GM18508 (cell line): ENCODE results near the gene DUSP5.
"Not testable (repeated sequence)": the region's sequence is repeated elsewhere in the genome, so short reads cannot be mapped to it uniquely, and the experiment has no call there.

Source experiments
- ATAC-seq: cut with Tn5 transposase; IDR thresholded peaks from one replicate; pipeline ENCODE4 v1.9.1; 2021; ENCODE audit warnings: moderate number of reproducible peaks; ENCODE audit not compliant: insufficient read depth, unreplicated experiment

The DUSP5 gene

DNA sequence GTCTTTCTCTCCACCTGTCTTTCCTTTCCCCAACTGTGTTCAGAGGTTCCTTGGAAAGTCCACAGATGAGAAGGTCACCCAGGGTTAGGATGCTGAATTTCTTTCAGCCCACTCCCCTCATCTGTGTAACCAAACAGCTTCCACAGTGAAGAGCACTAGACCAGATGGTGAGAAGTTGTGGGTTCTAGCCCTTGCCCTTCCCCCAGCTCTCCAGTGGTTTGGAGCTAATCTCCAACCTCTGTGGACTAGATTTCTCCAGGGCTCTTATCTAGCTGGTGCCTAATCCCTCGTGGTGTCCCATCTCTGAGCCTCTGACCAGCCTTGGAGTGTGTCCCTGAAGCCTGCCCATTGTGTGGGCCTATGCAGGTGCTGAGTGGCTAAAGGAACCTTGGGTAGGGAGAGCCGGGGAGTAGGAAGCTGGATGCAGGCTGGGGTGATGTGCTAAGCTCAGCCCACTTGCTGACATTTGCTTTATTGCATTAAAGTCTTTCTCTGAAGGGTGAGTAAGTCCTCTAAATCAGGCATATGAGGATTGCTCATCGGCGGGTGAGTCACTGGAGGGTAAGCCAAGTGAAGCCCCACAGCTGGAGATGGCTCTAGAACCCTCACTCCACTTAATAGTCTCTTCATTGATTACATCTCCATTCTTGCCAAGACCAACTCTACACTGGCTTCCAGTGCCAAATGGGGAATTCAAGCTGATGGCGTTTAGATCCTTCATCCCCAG lies 14.9 kb downstream of the DUSP5 start:
- no peak for ATAC-seq

GRCh38 chr10:110513949-110514348 lies 16.2 kb downstream of the DUSP5 start:
- ATAC-seq, result no peak

DNA sequence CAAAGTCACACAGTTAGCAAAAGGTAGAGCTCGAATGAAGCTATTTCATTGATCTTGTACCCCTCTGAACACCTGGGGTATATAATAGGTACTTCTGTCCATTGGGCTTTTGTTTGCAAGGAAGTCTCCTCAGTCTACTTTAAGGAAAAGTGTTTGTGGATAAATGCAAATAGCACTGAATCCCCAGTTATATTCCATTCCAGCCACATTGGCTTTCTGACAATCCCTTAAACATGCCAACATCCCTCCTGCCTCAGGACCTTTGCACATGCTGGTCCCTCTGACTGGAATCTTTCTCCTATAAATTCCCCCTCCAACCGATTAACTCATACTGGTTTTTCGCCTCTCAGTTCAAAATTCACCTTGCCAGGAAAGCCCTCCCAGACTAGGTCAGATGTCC lies 17.1 kb downstream of the DUSP5 start:
- ATAC-seq, result no peak

GRCh38 chr10:110516815-110517492 lies 19.2 kb downstream of the DUSP5 start:
- ATAC-seq, result no peak

DNA sequence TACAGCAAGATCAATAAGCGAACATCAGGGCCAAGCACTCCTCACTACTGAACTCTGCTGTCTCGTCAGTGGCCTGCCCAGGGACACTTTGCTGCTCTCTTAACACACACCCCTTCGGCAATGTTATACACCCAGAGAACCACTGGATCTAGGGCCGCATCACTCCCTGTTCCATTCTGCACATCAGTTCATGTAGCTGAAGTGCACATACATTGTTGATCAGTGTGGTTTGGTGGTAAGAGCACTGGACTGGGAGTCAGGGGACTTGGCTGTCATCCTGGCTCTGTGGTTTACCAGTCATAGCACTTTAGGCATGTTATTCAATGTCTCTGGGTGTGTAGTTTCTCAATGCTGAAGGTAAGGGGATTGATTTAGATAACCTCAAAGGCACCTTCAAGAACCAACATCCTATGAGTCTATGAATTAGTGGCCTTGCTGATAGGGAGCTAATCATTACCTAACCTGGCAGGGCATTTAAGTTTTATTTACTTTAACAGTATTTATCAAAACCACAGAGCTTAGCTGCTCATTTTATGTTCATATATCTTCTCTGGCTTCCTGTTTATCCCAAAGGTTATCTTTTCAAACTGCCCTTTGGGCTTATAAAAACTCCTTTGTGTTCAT lies 24.8 kb downstream of the DUSP5 start:
- no peak for ATAC-seq

DNA sequence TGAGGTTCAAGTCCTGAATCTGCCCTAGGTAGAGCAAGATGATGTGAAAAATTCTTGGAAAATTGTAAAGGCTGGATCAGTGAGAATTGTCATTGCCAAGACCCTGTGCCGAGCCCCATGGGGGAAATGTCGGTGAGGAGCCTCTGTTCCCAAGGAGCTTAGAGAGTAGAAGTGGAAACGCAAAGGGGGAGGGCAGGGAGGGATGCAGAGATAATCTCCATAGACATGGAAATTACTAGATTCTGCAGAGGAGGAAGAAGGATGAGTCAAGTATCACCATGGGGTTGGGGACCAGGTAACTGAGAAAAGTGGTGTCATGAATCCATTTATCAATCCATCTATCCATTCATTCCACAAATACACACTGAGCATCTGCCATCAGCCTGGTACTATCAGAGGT lies 26.0 kb downstream of the DUSP5 start:
- ATAC-seq, result no peak

DNA sequence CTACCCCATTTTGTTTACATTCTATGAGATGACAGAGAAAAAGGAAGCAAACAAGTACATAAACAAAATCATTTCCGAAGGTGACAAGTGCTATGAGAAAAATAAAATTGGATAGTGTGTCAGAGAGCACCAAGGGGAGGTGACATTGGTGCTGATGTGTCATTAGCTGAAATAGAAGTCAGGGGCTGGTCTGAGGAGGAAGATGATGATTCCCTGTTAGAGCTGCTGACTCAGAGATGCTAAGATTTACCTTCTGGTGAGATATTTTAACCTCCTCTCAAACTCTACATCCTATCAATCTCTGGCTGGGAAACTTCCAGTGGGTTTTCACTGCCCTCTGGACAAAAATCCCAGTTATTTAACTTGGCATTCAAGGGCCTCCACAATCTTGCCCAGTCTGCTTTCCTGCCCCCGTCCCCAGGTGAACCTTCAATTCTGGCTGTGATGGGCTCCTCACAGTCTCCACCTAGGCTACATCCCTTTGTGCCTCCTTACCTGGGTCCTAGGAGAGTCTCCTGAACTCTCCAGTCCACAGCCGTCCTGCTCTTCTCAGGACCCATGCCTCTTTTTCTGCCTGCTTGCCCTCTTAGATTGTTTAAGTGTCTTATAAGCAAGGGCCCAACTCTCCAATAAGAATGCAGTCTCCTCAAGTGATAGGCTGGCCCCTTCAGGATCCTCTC lies 26.6 kb downstream of the DUSP5 start:
- ATAC-seq, result no peak

- no peak for ATAC-seq
These were observed 27.1 kb downstream of the DUSP5 start for GRCh38 chr10:110524859-110525232.

DNA sequence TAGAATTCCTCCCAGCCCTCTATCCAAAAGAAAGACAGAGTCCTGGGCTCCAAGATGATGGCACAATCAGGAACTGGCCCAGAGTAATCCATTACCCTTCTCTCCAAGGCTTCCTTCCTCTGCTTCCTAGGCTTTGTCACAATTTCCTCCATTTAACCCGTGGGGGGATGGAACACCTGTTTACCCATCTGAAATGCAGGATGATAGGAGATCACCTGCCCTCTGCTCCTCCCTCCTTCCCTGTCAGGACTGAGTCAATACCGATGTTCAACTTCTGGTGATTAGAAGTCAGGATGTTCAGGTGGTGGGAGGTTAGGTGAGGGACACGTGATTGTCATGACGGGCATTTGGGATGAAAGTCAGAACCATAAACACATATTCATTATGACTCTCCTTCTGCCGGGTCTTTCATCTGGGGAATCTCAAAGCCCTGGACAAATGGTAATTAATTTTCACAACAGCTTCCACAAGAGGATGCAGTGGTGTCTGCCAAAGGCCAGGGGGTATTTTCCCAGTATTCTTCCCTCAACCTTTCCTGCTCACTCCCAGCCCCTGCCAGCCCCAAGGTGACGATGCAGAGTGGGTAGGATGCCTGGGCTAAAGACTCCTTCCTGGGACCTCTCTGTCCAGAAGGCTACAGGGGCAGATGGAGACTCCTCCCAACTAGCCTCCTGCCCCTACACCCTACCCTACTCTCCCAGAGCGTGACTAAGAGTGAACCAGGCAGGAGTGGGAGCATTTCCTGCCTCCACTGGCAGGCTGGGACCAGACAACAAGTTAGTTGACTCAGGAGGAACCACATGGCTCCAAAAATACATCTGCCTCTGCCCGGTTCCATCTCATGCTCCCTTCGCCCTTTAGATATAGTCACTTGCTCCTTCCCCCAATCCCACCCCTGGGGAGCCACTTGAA lies 27.9 kb downstream of the DUSP5 start:
- ATAC-seq, result no peak

GRCh38 chr10:110527731-110528171 lies 30.0 kb downstream of the DUSP5 start:
- no peak for ATAC-seq

GRCh38 chr10:110528224-110528996 lies 30.7 kb downstream of the DUSP5 start:
- ATAC-seq, result no peak

GRCh38 chr10:110528997-110529524 lies 31.4 kb downstream of the DUSP5 start:
- peak; percentile 78 for ATAC-seq

- no peak for ATAC-seq
These were observed 31.9 kb downstream of the DUSP5 start for GRCh38 chr10:110529596-110530011.

DNA sequence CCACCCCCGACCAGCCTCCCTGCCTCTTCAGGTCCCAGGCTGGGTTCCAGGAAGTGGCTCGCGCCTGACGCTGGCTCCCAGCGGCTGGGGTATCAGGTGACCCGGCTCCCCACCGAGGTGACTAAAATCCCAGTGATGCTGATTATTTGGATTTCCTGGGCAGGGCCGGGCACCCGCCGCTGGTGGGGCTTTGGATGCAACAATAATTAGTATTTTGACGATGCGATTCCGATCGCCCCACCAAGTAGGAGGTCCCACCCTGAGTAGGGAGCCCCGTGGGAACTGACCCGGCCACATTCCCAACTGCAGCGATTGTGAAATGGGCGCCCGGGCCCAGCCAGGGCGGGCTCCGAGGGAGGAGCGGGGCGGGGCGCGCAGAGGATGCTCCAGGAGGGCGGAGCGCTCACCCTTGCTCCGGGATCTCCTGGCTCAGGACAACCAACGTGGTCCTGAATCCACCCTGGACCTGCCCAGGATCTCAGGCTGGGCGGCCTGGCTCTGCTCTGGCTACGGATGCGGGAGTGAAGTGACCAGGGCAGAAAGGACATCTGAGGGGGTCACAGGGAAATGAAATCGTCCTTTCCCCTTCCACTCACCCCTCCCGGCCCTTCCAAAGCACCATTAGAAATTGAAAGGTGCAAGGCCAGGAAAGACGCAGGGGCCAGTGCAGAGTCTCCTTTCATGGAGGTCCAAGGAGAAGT lies 32.6 kb downstream of the DUSP5 start:
- ATAC-seq, result no peak

DNA sequence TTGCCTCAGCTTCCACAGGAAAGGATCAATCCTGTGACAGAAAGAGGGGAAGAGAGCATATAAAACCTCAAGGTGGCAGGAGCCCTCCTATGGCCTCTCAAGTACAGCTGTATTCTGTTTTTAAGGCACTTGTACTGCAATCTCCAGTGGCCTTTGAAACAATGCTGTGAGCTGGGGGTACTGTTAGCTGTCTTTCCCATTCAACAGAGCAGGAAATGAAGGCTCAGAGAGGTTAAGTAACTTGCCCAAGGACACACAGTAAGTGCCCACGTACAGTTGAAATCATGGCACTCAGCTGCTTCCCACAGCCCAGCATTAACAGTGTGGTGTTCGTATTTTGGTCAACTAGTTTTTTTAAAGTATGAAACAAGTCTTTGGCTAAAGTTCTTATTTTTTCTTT lies 34.0 kb downstream of the DUSP5 start:
- no peak for ATAC-seq

- ATAC-seq, result not testable (repeated sequence)
These were observed 34.9 kb downstream of the DUSP5 start for GRCh38 chr10:110532628-110533027.

DNA sequence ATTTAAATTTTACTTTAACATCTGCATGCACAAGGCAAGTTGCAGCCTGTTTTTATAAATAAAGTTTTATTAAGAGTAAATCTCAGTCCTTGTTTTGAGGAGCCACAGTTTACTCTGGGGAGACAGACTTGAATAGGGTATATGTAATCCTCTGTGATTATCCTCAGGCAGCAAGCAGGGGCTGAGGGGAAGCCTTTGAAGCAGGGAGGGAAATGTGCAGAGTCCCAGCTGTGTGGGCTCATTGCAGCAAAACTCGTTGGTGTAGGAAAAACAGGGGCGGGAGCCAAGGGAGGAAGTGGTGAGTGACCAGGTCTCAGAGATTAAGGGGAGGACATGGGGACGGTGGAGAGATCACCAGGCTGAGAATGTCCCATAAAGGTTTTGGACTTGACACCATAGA lies 35.4 kb downstream of the DUSP5 start:
- ATAC-seq, result no peak

DNA sequence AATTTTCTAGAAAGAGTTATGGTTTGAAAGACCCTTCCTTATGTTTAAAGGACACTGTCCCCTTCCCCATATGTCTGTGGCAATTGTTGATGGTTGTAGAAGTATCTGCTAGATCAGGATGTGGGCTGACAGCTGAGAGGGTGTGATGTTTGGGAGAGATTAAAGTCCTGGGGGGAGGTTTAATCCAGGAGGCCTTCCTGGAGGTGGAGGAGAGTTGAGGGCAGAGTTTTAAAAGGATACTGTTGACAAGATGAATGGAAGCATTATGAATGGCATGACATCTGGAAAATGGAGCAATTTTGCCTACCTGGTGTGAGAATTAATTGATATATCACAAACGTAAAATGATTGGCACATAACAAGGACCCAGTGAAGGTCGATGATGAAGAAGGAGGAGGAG lies 36.9 kb downstream of the DUSP5 start:
- no peak for ATAC-seq
